OCI-LY7 (cell line): ENCODE measurements around the gene BANF2. TPM values are rescaled to one million over a fixed set of nuclear protein-coding genes. Genes with fewer than 3 reads are reported as not detected.
"Not testable (repeated sequence)": the region's sequence is repeated elsewhere in the genome, so short reads cannot be mapped to it uniquely, and the experiment has no call there.

Experiments
- BruUV-seq: library from RNA; stranded (reverse); fragments of 400-500 nt; replicated peaks from 2 replicates; lab custom pipeline; 2021; lab: Mats Ljungman, UMichigan
- CTCF ChIA-PET: fragments of 300-600 bp; sonication (Branson Sonifier 250); formaldehyde crosslinking; loops from one replicate; lab custom pipeline; 2022; ENCODE audit warnings: antibody characterized with exemption; ENCODE audit not compliant: unreplicated experiment; lab: Charles Lee
- POLR2A ChIA-PET: fragments of 300-600 bp; sonication (Branson Sonifier 250); formaldehyde crosslinking; loops from one replicate; lab custom pipeline; 2022; ENCODE audit warnings: antibody characterized with exemption; lab: Charles Lee
- DNase-seq: peaks from one replicate; pipeline ENCODE4 v3.0.0-alpha.2; 2015; ENCODE audit warnings: low spot score
- H2AFZ ChIP-seq: fragments of 200-600 bp; sonication (generic), shearing (Covaris generic); 2 replicates; pipeline ENCODE4 v1.6.1; 2014; ENCODE audit warnings: mild to moderate bottlenecking, antibody characterized with exemption, low read length, moderate library complexity
- H3K27ac ChIP-seq: fragments of 200-600 bp; sonication (generic); 2 replicates; pipeline ENCODE4 v1.5.1; 2014; ENCODE audit warnings: mixed run types, low read depth, mild to moderate bottlenecking, moderate library complexity, low read length, inconsistent platforms; ENCODE audit not compliant: poor library complexity, severe bottlenecking
- H3K36me3 ChIP-seq: fragments of 200-600 bp; sonication (generic); 2 replicates; pipeline ENCODE4 v1.6.1; 2014; ENCODE audit warnings: mild to moderate bottlenecking, antibody characterized with exemption, low read length, moderate library complexity, mixed read lengths; ENCODE audit not compliant: insufficient read depth
- H3K4me1 ChIP-seq: fragments of 200-600 bp; sonication (generic); 2 replicates; pipeline ENCODE4 v1.5.1; 2014; ENCODE audit warnings: mild to moderate bottlenecking, low read length; ENCODE audit not compliant: insufficient read depth, poor library complexity, severe bottlenecking
- H3K4me2 ChIP-seq: fragments of 200-600 bp; sonication (generic); 2 replicates; pipeline ENCODE4 v1.6.1; 2014; ENCODE audit warnings: mild to moderate bottlenecking, low read length
- H3K4me3 ChIP-seq: fragments of 200-600 bp; sonication (generic); 2 replicates; pipeline ENCODE4 v1.5.1; 2014; ENCODE audit warnings: mild to moderate bottlenecking, low read depth, low read length; ENCODE audit not compliant: poor library complexity, severe bottlenecking
- H3K79me2 ChIP-seq: fragments of 200-600 bp; sonication (generic); 2 replicates; pipeline ENCODE4 v1.6.1; 2016; ENCODE audit warnings: low read depth, mild to moderate bottlenecking, low read length, moderate library complexity, mixed read lengths; ENCODE audit not compliant: insufficient read depth
- H3K9me2 ChIP-seq: fragments of 200-600 bp; sonication (generic); 2 replicates; pipeline ENCODE4 v1.6.1; 2016; ENCODE audit warnings: mild to moderate bottlenecking, low read length, mixed read lengths; ENCODE audit not compliant: insufficient read depth
- H3K9me3 ChIP-seq: fragments of 200-600 bp; sonication (generic); 2 replicates; pipeline ENCODE4 v1.6.1; 2014; ENCODE audit warnings: mild to moderate bottlenecking, mixed run types, low read length, mixed read lengths
- H4K20me1 ChIP-seq: fragments of 200-600 bp; sonication (generic); 2 replicates; pipeline ENCODE4 v1.6.1; 2014; ENCODE audit warnings: mild to moderate bottlenecking, antibody characterized with exemption, low read length, moderate library complexity, mixed read lengths; ENCODE audit not compliant: insufficient read depth
- CTCF ChIP-seq: fragments of 200-600 bp; sonication (generic); conservative IDR thresholded peaks from 2 replicates; pipeline ENCODE4 v1.5.1; 2014; ENCODE audit warnings: mild to moderate bottlenecking, antibody characterized with exemption, low read length, moderate library complexity, mixed read lengths
- EZH2phosphoT487 ChIP-seq: fragments of 200-600 bp; sonication (generic); IDR thresholded peaks from 2 replicates; pipeline ENCODE4 v1.6.1; 2018; ENCODE audit warnings: low read depth, borderline replicate concordance, mild to moderate bottlenecking, mixed run types, antibody characterized with exemption, low read length, moderate library complexity, mixed read lengths
- intact Hi-C: fragments of 100-400 bp; cut with micrococcal nuclease; formaldehyde crosslinking; loops from one replicate; pipeline ENCODE4 v1.10.0; 2022; ENCODE audit not compliant: unreplicated experiment
- total RNA-seq, 2 experiments: library from RNA; depleted of rRNA in 1 of 2; stranded (reverse); fragments of >200 nt in 1 of 2; shearing (Covaris generic) in 1 of 2; gene quantifications; 2 replicates each; pipeline ENCODE4 v1.2.3, GENCODE V29; 2014 to 2022

Gene BANF2
- total RNA-seq, 2 experiments from 2014 or later: not detected

- TF ChIP-seq CTCF (no peak), EZH2phosphoT487 (no peak)
- CTCF ChIA-PET: no interaction called here
- Histone ChIP-seq H3K4me3 (no peak overlapping the region), H4K20me1 (no peaks in the 10 kb centered on the region), H3K9me2 (no peaks in the 10 kb centered on the region), H3K4me2 (no peak overlapping the region), H3K79me2 (no peaks in the 10 kb centered on the region), H3K4me1 (no peaks in the 10 kb centered on the region), H3K9me3 (no peaks in the 10 kb centered on the region), H3K27ac (no peak overlapping the region), H2AFZ (no peak overlapping the region), H3K36me3 (no peaks in the 10 kb centered on the region)
- POLR2A ChIA-PET: interaction anchor here (0.7 kb wide), 1 partner anchor 1691 kb away, joined by 3 read pairs; no protein-coding TSS in a partner anchor
- no peak for DNase-seq
- intact Hi-C loops: no loop called here
- no TSS peak for BruUV-seq
Observed at GRCh38 chr20:17704589-17705317, 5.0 kb downstream of the BANF2 start.

- Histone ChIP-seq H3K9me3 (no peaks in the 10 kb centered on the region), H4K20me1 (no peaks in the 10 kb centered on the region), H3K4me3 (no peak overlapping the region), H3K79me2 (no peaks in the 10 kb centered on the region), H3K4me2 (no peak overlapping the region), H3K9me2 (no peaks in the 10 kb centered on the region), H2AFZ (no peak overlapping the region), H3K36me3 (no peaks in the 10 kb centered on the region), H3K27ac (no peak overlapping the region), H3K4me1 (no peaks in the 10 kb centered on the region)
- ChIA-PET POLR2A (no interaction called here), CTCF (no interaction called here)
- no TSS peak for BruUV-seq
- TF ChIP-seq CTCF: no peak
- TF ChIP-seq EZH2phosphoT487: no peak
- intact Hi-C loops: no loop called here
- no peak for DNase-seq
Observed at GRCh38 chr20:17705916-17706315, 6.2 kb downstream of the BANF2 start.

- CTCF ChIA-PET: no interaction called here
- DNase-seq: no peak
Observed at GRCh38 chr20:17706632-17707031, 6.9 kb downstream of the BANF2 start.

GRCh38 chr20:17707951-17708350 is 8.2 kb downstream of the BANF2 start:
- H3K27ac ChIP-seq, H3K9me3 ChIP-seq, H3K36me3 ChIP-seq, H3K79me2 ChIP-seq, POLR2A ChIA-PET, H3K4me1 ChIP-seq, intact Hi-C loops, DNase-seq, BruUV-seq, H3K4me2 ChIP-seq, H3K9me2 ChIP-seq, H3K4me3 ChIP-seq, H2AFZ ChIP-seq, H4K20me1 ChIP-seq: not testable (repeated sequence)
- CTCF ChIA-PET: interaction anchor here (0.6 kb wide), 1 partner anchor 746 kb away, joined by 4 read pairs; no protein-coding TSS in a partner anchor

More at GRCh38 chr20:17706632-17707031, 6.9 kb downstream of the BANF2 start:
- H3K4me1 ChIP-seq: no peaks in the 10 kb centered on the region
- H3K9me2 ChIP-seq: no peaks in the 10 kb centered on the region
- no peak overlapping the region for H3K4me3 ChIP-seq
- H3K4me2 ChIP-seq: no peak overlapping the region
- no peak overlapping the region for H3K27ac ChIP-seq
- no peak overlapping the region for H2AFZ ChIP-seq
- no peaks in the 10 kb centered on the region for H3K36me3 ChIP-seq
- TF ChIP-seq EZH2phosphoT487: no peak
- no peak for TF ChIP-seq CTCF
- BruUV-seq: no TSS peak
- no peaks in the 10 kb centered on the region for H3K79me2 ChIP-seq
- H4K20me1 ChIP-seq: no peaks in the 10 kb centered on the region
- no peaks in the 10 kb centered on the region for H3K9me3 ChIP-seq
- intact Hi-C loops: no loop called here
- POLR2A ChIA-PET: no interaction called here
